ENCODE results near the gene IPO9. TPM values are rescaled to one million over a fixed set of nuclear protein-coding genes. Genes with fewer than 3 reads are reported as not detected.

The IPO9 gene
- total RNA-seq, 2 donors from 2014 or later, result 108 to 133 TPM

DNA sequence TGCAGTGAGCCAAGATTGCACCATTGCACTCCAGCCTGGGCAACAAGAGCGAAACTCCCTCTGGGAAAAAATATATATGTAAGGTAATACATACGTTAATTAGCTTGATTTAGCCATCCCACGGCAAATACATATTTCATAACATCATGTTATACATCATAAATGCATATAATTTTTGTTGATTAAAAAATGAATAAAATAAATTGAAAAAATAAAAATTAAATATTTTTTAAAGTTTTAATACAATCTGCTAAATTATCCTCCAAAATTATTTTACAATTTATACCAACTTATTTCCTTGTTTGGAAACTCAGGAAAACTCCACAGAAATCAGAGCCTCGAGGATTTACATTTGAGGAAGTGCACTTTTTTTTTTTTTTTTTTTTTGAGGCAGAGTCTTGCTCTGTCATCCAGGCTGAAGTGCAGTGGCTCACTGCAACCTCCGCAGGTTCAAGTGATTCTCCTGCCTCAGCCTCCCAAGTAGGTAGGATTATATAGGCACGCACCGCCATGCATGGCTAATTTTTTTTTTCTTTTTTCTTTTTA lies 12.6 kb upstream of the IPO9 start:
- no peak overlapping the region for H3K27ac ChIP-seq (ENCODE audit: low read depth, low read length)
- H3K4me1 Mint-ChIP-seq, result no peaks in the 10 kb centered on the region
- H3K4me3 Mint-ChIP-seq, result no peak overlapping the region
- DNase-seq, result no peak
- TF ChIP-seq, protein P1, sequence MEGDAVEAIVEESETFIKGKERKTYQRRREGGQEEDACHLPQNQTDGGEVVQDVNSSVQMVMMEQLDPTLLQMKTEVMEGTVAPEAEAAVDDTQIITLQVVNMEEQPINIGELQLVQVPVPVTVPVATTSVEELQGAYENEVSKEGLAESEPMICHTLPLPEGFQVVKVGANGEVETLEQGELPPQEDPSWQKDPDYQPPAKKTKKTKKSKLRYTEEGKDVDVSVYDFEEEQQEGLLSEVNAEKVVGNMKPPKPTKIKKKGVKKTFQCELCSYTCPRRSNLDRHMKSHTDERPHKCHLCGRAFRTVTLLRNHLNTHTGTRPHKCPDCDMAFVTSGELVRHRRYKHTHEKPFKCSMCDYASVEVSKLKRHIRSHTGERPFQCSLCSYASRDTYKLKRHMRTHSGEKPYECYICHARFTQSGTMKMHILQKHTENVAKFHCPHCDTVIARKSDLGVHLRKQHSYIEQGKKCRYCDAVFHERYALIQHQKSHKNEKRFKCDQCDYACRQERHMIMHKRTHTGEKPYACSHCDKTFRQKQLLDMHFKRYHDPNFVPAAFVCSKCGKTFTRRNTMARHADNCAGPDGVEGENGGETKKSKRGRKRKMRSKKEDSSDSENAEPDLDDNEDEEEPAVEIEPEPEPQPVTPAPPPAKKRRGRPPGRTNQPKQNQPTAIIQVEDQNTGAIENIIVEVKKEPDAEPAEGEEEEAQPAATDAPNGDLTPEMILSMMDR (conservative IDR thresholded peaks at IDR 0.05), result no peak
- H3K4me1 ChIP-seq (ENCODE audit: control insufficient read depth, insufficient read depth, low read length), result no peaks in the 10 kb centered on the region
- H3K27ac Mint-ChIP-seq, result no peak overlapping the region
- peaks cover 70% of the 10 kb centered on the region for H3K36me3 ChIP-seq (ENCODE audit: control insufficient read depth, insufficient read depth, low read length)
- H3K9me3 Mint-ChIP-seq, result no peaks in the 10 kb centered on the region
- 91 to 100% methylated on average over 3 to 5 of the region's 7 CpGs for WGBS, 2 experiments (ENCODE audit: insufficient coverage in 1 of 2, insufficient read length in 1 of 2)
- no peak overlapping the region for H3K4me3 ChIP-seq (ENCODE audit: low read length)
- H3K27me3 Mint-ChIP-seq (ENCODE audit: insufficient read depth), result no peaks in the 10 kb centered on the region
- H3K9ac ChIP-seq (ENCODE audit: extremely low read depth, low read length, poor library complexity, severe bottlenecking), result no peak overlapping the region
- no peaks in the 10 kb centered on the region for H3K9me3 ChIP-seq (ENCODE audit: control insufficient read depth, low read length)
- peaks cover 74% of the 10 kb centered on the region for H3K36me3 Mint-ChIP-seq (ENCODE audit: low read depth)
- no peaks in the 10 kb centered on the region for H3K27me3 ChIP-seq (ENCODE audit: control insufficient read depth, insufficient read depth, low read length, poor library complexity, severe bottlenecking)

- Histone ChIP-seq H3K27me3 (ENCODE audit: control insufficient read depth, insufficient read depth, low read length, poor library complexity, severe bottlenecking) (no peaks in the 10 kb centered on the region), H3K9me3 (ENCODE audit: control insufficient read depth, low read length) (no peaks in the 10 kb centered on the region), H3K36me3 (ENCODE audit: control insufficient read depth, insufficient read depth, low read length) (peaks cover 60% of the 10 kb centered on the region), H3K27ac (ENCODE audit: low read depth, low read length) (no peak overlapping the region), H3K4me1 (ENCODE audit: control insufficient read depth, insufficient read depth, low read length) (no peaks in the 10 kb centered on the region), H3K9ac (ENCODE audit: extremely low read depth, low read length, poor library complexity, severe bottlenecking) (no peak overlapping the region), H3K4me3 (ENCODE audit: low read length) (no peak overlapping the region)
- WGBS, 2 experiments (ENCODE audit: insufficient coverage in 1 of 2, insufficient read length in 1 of 2), result 95 to 100% methylated on average over 1 to 5 of the region's 5 CpGs
- H3K9me3 Mint-ChIP-seq, result no peaks in the 10 kb centered on the region
- TF ChIP-seq, protein P1 (conservative IDR thresholded peaks at IDR 0.05), result no peak
- no peak overlapping the region for H3K4me3 Mint-ChIP-seq
- H3K4me1 Mint-ChIP-seq, result no peaks in the 10 kb centered on the region
- no peaks in the 10 kb centered on the region for H3K27me3 Mint-ChIP-seq (ENCODE audit: insufficient read depth)
- H3K36me3 Mint-ChIP-seq (ENCODE audit: low read depth), result peaks cover 50% of the 10 kb centered on the region
- DNase-seq, result no peak
- H3K27ac Mint-ChIP-seq, result no peak overlapping the region
These were observed 9.8 kb upstream of the IPO9 start for GRCh38 chr1:201818971-201819750.

- H3K9me3 Mint-ChIP-seq, result no peaks in the 10 kb centered on the region
- Histone ChIP-seq H3K4me3 (ENCODE audit: low read length) (no peak overlapping the region), H3K9ac (ENCODE audit: extremely low read depth, low read length, poor library complexity, severe bottlenecking) (no peak overlapping the region), H3K27me3 (ENCODE audit: control insufficient read depth, insufficient read depth, low read length, poor library complexity, severe bottlenecking) (no peaks in the 10 kb centered on the region), H3K27ac (ENCODE audit: low read depth, low read length) (no peak overlapping the region), H3K9me3 (ENCODE audit: control insufficient read depth, low read length) (no peaks in the 10 kb centered on the region), H3K36me3 (ENCODE audit: control insufficient read depth, insufficient read depth, low read length) (peaks cover 54% of the 10 kb centered on the region), H3K4me1 (ENCODE audit: control insufficient read depth, insufficient read depth, low read length) (no peaks in the 10 kb centered on the region)
- H3K27ac Mint-ChIP-seq, result no peak overlapping the region
- WGBS, 2 experiments (ENCODE audit: insufficient coverage in 1 of 2, insufficient read length in 1 of 2), result 92 to 94% methylated on average over 2 of the region's 2 CpGs
- H3K4me1 Mint-ChIP-seq, result no peaks in the 10 kb centered on the region
- no peaks in the 10 kb centered on the region for H3K27me3 Mint-ChIP-seq (ENCODE audit: insufficient read depth)
- TF ChIP-seq, protein P1 (conservative IDR thresholded peaks at IDR 0.05), result no peak
- DNase-seq, result no peak
- no peak overlapping the region for H3K4me3 Mint-ChIP-seq
- H3K36me3 Mint-ChIP-seq (ENCODE audit: low read depth), result peaks cover 45% of the 10 kb centered on the region
These were observed 8.5 kb upstream of the IPO9 start for GRCh38 chr1:201820413-201820812.
